Endothelial cell of hepatic sinusoid (primary cell): ENCODE results near the gene MRPS22.

ENCODE experiments used
- in situ Hi-C: cut with HindIII; loops from 2 replicates; pipeline ENCODE4 v1.10.0; 2017; ENCODE audit warnings: low sequenced_read_pairs

Gene MRPS22

DNA sequence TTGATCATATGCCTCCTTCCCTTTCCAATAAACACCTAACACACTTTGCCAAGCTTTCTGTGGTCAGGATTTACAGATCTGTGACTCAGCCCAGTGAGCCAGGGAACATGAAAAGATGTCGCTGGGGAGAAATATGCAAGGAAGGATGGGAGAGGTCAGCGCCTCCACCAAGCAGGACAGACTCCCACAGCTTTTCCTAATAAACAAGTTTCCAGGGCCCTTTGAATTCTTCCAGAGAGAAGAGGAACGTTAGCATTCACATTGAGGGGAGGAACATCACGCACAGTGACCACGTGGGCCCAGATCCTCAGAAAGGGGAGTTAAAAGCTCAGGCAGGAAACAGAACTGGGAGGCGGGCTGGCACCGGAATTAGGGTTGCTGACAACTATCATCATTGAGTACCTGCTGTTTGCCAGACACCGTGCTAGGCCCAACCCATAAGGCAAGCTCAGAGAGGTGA, 33.3 kb upstream of the MRPS22 start:
- in situ Hi-C loops = loop anchor here (5.0 kb wide), 3 partner anchors 42 to 388 kb away; no protein-coding TSS in a partner anchor

DNA sequence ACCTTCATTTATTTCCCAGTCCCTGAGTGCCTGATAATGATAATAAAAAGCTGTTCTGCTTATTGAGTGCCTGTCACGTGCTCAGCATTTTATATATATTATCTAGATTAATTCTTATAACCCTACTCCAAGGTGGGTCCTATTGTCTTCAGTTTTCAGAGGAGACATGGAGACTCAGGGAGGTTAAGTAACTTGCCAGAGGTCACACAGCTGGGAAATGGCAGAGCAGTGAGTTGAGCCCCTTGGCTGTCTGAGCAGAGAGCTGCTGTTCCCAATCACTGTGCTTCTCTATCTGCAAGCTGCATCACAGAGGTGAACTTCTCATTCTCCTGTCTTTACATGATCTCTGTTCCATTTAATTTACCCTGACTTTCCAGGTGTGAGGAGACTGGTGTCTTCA, 32.3 kb upstream of the MRPS22 start:
- in situ Hi-C loops = loop anchor here (5.0 kb wide), 3 partner anchors 41 to 389 kb away; no protein-coding TSS in a partner anchor

GRCh38 chr3:139312416-139312815, 31.4 kb upstream of the MRPS22 start:
- in situ Hi-C loops = loop anchor here (5.0 kb wide), 3 partner anchors 40 to 390 kb away; no protein-coding TSS in a partner anchor

DNA sequence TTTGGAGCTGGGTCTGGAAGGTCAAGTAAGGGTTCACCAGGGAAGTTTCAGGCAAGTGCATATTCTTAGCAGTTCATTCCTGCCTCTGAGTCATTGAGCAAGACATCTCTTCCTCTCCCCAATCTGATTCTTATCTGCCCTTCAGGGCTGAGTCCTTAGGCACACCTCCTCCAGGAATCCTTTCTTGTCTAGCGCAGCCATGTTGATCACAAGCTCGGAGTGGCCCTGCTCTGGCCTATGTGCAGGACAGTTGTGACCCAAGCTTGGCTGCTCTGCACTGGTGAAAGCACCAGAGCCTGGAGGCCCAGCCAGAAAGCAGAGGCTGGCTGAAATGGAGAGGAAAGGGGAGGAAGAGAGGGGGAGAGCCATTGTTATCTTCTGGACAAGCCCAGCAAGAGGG, 30.9 kb upstream of the MRPS22 start:
- in situ Hi-C loops = loop anchor here (5.0 kb wide), 3 partner anchors 39 to 391 kb away; no protein-coding TSS in a partner anchor

GRCh38 chr3:139313921-139314320, 29.9 kb upstream of the MRPS22 start:
- in situ Hi-C loops = loop anchor here (5.0 kb wide), 3 partner anchors 38 to 392 kb away; no protein-coding TSS in a partner anchor

GRCh38 chr3:139317215-139317614, 26.6 kb upstream of the MRPS22 start:
- in situ Hi-C loops = no loop called here

GRCh38 chr3:139317660-139318430, 26.0 kb upstream of the MRPS22 start:
- in situ Hi-C loops = no loop called here

GRCh38 chr3:139318431-139318816, 25.4 kb upstream of the MRPS22 start:
- in situ Hi-C loops = no loop called here

DNA sequence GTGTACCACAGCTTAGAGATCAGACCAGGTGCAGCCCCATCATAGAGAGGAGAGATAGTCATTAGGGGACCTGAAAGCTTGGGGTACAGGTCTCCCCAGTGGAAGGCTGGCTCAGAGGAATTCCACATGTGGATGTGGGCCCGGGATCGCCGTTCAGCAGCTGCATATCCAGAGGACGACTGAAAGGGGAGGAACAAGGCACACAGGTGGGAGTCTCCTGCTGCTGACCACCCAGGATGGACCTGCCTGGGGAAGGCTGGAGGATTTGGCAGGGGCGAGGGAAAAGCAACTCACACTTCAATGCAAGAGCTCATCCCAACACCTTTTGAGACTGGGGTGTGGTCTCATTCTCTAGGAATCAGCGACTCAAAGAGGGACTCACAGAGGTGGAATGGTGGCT, 25.0 kb upstream of the MRPS22 start:
- in situ Hi-C loops = no loop called here

DNA sequence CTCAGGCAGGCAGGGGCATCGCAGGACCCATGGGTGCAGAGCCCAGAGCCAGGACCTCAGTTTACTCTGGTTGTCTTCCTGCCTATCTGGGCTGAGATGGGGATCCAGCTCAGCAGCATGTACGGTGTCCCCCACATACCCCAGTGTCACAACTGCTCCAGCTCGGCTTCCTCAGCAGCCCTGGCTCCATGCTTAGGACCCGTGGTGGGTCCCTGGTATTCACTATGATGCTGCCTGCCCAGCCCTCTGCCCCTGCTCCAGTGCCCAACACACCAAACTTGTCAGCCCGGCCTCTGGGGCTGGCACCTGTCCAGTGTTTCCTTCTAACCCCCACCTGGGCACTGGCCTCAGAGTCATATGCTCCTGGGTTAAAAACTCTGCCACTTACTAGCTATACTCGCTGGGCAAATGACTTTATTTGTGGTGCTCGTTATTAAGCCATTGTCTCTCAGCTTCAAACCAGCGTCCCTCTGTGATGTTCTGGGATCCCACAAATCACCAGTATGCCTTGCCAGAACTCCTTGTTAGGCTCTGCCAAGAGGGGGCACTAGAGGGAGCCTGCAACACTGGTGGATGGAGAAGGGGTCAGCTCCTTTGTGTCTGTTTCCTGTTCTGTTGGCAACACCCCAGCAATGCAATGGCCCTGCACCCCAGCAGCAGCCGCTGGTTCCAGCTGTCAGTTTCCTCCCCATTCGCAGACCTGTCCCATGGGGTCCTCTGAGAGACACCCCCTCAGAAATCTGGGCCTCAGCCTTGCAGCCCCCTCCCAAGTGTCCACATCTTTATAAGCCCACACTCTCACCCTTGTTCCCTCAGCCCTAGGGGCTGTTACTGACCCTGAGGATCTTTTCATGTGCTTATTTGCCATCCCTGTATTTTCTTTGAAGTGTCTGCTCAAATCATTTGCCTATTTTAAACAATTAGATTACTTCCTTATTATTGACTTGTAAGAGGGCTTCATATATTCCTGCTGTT, 24.1 kb upstream of the MRPS22 start:
- in situ Hi-C loops = no loop called here

DNA sequence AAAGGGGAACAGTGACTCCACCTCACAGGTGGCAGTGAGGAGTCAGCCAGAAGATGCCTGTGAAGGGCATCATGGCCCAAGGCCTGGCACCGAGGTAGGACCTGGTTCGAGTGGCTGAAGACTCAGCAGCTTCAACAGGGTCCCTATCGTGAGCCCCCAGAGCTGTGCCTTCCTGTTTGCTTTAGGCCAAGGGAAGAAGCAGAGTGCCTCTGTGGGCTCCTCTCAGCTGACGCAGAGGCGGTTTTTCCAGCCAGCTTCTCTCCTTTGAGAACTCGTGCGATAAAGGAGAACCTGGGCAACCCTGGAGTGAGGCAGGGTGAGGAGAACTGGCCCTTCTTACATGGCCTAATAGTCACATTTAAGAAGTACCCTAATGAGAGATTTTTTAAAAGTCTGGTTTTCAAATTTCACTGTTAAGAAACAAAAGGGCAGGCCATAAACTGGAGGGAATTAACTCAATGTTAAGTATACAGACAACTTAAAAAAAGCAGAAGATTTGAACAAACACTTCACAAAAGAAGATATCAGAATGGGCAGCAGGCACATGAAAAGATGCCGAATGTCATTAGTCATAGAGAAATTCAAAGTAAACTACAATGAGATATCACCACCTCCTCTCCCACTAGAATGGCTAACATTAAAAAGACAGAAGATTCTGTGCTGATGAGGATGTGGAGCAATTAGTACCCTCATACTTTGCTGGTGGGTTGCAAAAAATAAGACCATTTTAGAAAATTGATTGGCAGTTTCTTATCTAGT, 23.1 kb upstream of the MRPS22 start:
- in situ Hi-C loops = no loop called here

DNA sequence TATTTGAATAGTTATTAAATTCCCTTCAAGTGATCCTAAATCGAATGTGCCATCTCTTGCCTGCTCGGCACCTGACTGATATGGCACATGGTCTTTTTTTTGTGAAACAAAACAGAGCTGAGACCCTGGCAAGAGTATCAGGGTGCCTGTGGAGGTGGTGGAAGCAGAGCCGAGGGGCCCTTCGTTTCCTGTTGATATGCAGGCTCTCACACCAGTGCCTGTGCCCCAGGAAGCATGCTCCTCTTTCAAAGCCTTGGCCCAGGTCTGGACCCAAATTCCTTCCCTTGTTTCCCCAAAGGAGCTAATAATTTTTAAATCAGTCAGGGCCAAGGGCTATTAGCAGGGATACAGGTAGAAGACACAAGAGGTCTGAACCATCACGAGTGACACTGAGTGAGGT, 21.5 kb upstream of the MRPS22 start:
- in situ Hi-C loops = no loop called here

DNA sequence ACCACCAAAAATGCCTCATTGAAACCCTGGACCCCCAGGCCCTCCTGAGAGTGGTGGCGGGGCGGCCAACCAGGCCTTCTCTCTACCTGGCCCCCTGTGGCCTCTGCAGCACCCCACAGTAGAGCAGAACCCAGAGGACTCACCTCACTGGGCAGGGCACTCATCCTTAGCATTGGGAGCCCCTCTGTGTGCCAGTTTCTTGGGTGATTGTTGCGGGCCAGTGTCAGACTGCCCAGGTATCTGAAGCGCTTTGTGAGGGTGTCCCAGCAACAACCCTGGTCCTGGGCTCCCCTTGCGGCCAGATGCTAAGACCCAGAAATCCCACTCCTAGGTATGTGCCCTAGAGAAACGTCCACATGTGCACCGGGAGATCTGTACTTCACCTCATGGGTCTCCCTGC, 20.7 kb upstream of the MRPS22 start:
- in situ Hi-C loops = no loop called here

- in situ Hi-C loops = no loop called here
Observed at GRCh38 chr3:139324456-139324855, 19.4 kb upstream of the MRPS22 start.

DNA sequence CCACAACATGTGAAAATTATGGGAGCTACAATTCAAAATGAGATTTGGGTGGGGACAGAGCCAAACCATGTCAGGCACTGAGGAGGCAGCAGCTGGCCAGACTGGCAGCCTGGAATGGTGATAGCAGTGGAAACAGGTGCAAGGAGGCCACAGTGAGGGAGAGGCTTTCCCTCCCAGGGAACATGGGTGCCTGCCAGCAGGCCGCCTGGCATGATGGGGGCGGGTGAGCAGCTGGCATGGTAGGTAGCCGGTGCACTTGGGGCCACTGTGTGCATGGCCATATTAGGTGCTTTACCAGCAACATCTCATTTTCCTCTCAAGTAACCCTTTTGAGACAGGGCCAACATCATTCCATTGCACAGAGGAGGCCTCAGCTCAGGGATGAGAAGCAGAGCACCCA, 18.3 kb upstream of the MRPS22 start:
- in situ Hi-C loops = no loop called here

- in situ Hi-C loops = no loop called here
Observed at GRCh38 chr3:139326131-139326530, 17.7 kb upstream of the MRPS22 start.

- in situ Hi-C loops = no loop called here
Observed at GRCh38 chr3:139326707-139327106, 17.1 kb upstream of the MRPS22 start.

DNA sequence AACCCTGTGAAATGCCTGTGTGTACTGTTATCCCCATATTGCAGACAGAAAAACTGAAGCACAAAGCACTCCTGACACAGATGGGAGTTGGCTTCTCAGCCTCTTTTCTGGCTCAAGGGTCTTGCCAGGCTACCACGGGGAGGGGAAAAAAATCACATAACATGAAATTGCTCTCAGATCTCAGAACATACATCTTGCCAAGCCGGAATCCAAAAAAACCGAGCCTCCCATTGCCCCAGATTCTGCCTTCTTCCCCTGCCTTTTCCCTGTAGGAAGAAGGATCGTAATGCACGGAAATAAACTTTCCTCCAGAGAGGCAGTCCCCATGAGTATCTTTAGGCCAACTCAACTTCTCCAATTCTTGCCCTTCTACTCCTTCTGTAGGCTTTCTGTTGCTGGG, 16.6 kb upstream of the MRPS22 start:
- in situ Hi-C loops = no loop called here

GRCh38 chr3:139327861-139328260, 16.0 kb upstream of the MRPS22 start:
- in situ Hi-C loops = no loop called here

DNA sequence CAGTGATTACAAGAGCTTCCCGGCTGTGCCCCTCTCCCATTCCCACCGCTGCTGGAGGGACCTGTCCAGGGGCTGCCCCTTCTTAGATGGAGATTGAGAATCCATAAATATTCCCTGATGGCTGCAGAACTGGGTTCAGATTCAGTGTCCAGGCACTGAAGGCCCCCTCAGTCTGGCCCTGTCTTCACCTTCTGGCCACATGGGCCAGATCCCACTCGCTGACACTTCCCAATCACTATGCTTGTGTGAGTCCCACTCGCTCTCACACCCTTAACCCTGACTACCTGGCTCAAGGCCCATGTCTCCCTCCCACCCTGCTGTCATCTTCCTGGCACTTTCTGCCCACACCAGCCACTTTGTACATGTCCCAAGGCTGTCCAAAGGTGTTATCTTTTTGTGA, 15.5 kb upstream of the MRPS22 start:
- in situ Hi-C loops = no loop called here

DNA sequence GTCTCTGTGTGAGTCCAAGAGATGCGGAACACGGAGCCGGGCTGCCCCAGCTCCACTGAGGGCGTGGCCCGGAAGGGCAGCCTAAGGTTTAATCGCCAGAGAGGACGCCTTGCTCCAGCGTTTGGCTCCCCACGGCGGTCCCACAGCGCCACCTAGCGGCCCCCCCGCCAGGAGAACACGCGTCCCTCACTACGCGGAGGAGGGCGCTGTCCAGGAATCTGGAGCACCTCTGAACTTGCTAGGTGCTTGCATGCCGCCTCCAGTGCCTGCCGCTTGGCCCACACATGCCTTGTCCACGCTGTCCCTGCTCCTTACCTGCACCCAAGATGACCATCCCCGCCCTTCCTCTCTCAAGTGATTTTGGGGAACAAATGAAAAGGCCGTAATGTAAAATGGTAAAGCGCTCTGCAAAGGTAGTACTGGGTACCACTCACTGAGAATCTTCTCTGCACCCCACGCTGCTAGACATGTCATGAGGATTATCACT, 14.4 kb upstream of the MRPS22 start:
- in situ Hi-C loops = no loop called here
